GM18511 (cell line): Measurements from ENCODE around the gene THRSP.
"Not testable (repeated sequence)": the region's sequence is repeated elsewhere in the genome, so short reads cannot be mapped to it uniquely, and the experiment has no call there.

Experiments used
- ATAC-seq: cut with Tn5 transposase; IDR thresholded peaks from one replicate; pipeline ENCODE4 v1.9.1; 2021; ENCODE audit warnings: mild to moderate bottlenecking, moderate library complexity; ENCODE audit not compliant: unreplicated experiment

Gene THRSP, protein sequence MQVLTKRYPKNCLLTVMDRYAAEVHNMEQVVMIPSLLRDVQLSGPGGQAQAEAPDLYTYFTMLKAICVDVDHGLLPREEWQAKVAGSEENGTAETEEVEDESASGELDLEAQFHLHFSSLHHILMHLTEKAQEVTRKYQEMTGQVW

DNA sequence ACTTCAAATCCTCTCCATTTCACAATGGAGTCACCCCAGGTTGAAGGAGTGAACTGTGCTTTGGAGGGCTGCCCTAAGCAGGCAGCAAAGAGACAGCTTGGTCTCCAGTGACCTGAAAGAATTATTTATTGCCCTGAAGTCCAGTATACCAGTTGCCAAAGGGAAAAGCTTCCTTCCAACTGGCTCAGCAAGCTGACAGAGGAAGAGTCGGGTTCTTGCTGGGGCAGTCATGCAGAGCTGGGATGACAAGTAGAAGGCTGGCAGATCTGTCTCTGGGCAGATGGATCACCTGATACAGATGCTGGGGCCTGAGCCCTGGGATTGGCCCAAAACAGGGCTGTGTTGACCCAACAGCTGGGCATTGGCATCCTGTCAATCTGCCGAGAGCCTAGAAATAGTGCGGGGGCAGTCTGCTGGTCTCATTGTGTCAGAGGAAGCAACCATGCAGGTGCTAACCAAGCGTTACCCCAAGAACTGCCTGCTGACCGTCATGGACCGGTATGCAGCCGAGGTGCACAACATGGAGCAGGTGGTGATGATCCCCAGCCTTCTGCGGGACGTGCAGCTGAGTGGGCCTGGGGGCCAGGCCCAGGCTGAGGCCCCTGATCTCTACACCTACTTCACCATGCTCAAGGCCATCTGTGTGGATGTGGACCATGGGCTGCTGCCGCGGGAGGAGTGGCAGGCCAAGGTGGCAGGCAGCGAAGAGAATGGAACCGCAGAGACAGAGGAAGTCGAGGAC, at the start of gene THRSP:
Gene THRSP, plus strand, starts transcription at position 422 of the 742 bp plus-strand sequence. Its CDS starts 21 bp downstream, at position 443.
- no peak for ATAC-seq

GRCh38 chr11:78014937-78015520, 48.6 kb upstream of the THRSP start:
- not testable (repeated sequence) for ATAC-seq

DNA sequence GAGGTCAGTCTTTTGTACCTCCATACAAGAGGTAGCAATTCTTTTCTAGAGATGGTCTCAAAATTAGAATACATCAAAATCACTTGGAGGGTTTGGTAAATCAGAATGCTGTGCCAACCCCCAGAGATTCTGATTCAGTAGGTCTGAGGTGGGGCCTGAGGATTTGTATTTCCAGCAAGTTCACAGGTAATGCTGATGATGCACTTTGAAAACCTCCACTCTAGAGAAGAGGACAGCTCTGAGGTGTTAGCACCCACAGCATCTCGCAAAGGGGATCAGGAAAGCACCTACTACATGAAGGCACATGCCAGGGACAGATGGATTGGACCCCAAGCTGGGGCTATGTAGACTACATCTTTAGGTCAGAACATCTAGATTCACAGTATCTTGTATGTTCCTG, 47.8 kb upstream of the THRSP start:
- ATAC-seq, result no peak

DNA sequence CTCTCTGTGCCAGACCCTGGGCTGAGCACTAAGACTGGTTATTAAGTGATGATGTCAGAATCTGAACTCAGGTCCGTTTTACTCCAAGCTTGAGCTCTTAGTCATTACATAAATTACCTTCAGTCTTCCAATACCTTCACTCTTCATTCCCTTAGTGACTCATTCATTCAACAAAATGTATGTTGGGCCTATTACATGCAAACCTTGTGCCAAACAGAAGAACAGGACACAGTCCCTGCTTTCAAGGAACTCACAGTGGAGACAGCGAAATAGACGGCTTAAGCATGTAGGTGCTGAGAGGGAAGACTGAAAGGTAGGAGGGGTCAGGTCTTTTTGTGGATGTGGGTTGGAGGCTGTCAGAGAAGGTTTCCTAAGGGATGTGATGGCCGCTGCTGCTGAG, 43.9 kb upstream of the THRSP start:
- ATAC-seq, result no peak

- no peak for ATAC-seq
Measured at GRCh38 chr11:78020246-78020645, 43.4 kb upstream of the THRSP start.

- no peak for ATAC-seq
Measured at GRCh38 chr11:78021611-78022010, 42.0 kb upstream of the THRSP start.

DNA sequence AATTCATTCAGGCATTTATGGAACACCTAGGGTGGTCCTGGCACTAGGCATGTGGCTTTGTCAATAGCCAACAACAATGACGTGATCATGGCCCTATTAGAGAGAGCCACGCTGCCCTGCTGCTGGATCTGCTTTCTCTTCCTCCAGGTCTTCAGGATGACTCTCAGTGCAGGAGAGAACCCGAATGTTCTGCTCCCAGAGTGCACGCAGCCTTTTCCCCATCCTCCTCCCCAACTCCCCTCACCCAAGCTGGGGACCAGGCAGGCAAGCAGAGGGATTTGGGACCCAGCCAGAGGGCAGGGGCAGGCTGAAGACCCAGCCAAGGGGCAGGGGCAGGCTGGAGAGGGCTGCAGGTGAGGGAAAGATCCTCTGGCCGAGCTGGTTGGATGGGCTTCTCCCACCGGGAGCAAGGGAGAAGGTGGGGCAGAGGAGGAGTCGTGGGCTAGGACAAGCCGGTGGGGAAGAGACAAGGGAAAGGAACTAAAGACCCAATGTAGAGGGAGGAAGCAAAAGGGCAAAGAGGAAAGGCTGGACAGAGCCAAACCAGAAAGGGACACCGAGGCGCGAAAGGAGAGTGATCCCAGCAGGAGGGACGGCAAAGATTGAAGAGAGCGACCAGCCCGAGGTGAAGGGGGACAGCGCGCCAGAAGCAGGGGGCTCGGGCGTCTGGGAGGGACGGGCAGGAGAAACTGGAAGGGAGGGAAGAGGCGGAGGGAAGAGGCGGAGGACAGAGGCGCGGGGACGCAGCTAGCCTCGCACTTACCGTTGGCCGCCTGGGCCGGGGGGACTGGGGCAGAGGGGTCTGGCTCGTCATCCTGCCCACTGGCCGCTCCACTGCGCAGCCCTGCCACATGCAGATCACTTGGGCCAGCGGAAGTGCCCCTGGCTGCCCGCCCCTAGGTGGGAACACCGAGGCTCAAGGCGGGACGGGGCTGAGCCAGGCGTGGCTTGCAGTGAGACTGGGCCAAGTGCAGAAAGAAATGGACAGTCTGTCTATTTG, 41.0 kb upstream of the THRSP start, which contains the start of gene KCTD14:
Gene KCTD14, minus strand, starts transcription at position 880 of the 1,000 bp plus-strand sequence. Its CDS starts 27 bp downstream, at position 853.
- ATAC-seq, result no peak

DNA sequence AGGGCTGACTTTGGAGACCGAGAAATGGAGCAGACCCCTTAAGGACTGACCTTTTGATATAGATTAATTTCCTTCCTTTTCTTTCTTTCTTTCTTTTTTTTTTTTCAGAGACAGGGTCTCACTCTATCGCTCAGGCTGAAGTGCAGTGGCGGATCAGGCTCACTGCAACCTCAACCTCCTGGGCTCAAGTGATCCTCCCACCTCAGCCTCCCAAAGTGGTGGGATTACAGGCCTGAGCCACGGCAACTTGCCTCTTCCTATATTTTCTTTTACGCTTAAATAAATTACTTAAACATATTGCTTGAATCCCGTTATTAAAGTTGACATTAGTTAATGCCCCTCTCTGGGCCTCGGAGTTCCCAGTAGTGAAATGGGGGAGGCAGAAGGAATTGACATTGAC, 40.2 kb upstream of the THRSP start:
- ATAC-seq, result no peak

DNA sequence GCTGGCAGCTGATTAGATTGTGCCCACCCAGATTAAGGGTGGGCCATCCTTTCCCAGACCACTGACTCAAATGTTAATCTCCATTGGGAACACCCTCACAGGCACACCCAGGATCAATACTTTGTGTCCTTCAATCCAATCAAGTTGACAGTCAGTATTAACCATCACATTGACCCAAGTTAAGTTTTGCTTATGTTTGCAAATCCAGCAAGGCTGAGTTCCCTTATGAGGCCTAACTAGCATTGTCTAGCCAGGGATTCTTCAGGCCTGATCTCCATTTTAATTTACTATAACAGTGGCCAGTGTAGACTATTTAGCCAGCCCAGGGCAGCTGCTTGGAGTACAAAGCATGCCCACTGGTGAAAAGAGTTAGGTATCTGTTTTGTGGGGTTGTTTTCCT, 38.3 kb upstream of the THRSP start:
- no peak for ATAC-seq

- ATAC-seq, result no peak
Measured at GRCh38 chr11:78027759-78028158, 35.9 kb upstream of the THRSP start.

DNA sequence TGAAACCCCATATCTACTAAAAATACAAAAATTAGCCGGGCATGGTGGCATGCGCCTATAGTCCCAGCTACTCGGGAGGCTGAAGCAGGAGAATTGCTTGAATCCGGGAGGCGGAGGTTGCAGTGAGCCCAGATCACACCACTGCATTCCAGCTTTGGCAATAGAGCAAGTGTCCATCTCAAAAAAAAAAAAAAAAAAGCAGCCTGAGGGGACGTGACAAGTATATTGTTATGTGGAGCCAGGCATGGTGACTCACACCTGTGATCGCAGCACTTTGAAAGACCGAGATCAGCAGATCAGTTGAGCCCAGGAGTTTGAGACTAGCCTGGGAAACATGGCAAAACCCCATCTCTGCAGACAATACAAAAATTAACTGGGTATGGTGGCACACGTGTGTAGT, 35.2 kb upstream of the THRSP start:
- ATAC-seq, result not testable (repeated sequence)

DNA sequence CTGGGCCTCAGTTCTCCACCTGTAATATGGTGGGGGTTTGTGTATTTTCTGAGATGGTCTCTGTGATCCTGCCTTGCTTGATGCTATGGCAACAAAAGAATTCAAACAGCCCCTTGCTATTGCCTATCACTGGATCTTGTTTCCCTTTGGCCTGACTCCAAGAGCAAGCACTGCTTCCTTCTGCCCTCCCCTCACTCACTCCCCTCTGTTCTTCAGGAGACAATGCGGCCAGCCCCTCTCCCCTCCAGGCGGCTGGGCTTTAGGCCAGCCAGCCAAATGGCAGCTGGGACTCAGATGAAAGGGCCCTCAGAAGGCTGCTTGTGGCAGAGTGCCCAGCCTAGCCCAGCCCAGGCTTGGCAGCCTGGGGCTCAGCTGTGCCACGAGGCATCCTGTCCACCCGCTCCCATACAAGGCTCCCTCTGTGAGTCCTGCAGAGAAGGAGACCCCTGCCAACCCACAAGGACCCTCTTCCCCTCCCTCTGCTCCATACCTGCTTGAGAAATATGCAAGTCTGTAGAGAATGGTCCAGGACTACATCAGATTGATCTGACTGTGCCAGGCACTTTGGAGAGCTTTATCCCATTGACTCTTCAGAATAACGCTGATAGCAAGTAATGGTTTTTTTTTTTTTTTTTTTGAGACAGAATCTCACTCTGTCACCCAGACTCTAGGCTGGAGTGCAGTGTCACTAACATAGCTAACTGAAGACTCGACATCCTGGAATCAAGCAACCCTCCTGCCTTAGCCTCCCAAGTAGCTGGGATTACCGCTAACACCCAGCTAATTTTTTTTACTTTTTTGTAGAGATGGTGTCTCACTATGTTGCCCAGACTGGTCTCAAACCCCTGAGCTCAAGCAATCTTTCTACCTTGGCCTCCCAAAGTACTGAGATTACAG, 33.0 kb upstream of the THRSP start:
- no peak for ATAC-seq

DNA sequence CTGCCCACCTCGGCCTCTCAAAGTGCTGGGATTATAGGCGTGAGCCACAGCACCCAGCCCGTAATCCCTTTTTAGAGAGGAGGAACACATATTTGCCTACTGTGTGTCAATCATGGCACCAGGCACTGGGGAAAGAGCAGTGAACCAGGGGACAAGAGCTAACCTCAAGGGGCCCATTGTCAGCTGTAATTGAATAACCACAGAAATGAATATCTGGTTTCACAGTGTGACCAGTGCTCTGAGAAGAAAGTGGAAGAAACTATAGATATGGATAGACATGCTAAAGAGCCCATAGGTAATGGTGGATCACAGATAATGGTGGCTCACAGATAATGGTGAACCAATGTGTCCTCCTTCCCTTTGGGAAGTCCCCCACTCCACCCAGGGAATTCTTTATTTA, 32.0 kb upstream of the THRSP start:
- peak; percentile 71 for ATAC-seq

GRCh38 chr11:78032090-78032489, 31.6 kb upstream of the THRSP start:
- no peak for ATAC-seq

- ATAC-seq, result no peak
Measured at GRCh38 chr11:78033040-78033439, 30.6 kb upstream of the THRSP start.

DNA sequence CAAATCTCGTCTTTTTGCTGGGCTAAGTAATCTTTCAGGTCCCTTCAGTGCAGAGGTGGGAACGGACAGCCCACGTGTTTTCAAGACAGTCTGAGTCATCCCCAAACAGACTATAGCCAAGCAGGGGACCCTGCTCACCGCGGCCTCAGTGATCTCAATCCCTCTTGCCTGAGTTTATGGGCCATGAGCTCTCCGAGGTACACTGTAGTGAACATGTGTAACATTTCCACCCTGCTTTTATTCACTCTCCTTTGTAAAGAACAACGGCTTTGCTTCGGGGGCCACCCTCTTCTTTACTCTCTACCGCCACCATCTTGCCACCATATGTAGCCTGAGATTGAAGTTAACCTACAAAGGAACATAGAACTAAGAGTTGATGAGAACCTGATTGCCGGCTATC, 29.0 kb upstream of the THRSP start:
- ATAC-seq, result no peak

DNA sequence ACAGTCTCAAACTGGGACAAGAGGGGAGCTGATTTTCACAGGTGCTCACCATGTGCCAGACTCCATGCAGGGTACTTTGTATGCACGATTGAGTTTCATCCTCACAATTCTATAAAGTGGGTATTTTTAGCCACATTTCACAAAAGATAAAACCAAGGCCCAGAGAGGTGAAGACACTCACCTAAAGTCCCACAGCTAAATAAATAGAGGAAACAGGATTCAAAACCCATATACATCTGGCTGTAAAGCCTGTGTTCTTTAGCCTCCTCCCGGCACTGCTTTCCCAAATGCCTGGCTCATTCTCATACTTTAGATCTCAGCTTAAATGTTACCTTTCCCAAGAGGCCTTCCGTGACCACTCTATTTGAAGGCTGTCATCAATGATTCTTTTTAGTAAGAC, 27.3 kb upstream of the THRSP start:
- ATAC-seq, result no peak

DNA sequence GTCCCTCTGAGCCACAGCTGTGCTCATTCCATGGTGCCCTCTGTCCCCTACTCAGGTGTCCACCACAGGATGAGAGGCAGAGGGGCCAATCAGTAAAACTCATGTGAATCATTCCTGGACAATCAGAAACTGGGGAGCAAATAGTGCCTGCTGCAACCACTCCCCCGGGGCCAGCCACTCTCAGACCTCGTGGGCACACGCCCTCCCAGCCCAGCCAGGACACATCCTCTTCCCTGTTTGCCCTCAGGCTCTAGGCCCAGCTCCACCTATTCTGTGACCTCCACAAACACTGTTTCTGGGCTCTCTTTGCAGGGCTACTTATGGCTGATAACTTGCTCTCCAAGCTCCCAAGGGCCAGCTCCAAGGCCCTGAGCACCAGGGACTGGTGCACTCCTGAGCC, 26.6 kb upstream of the THRSP start:
- ATAC-seq, result no peak

DNA sequence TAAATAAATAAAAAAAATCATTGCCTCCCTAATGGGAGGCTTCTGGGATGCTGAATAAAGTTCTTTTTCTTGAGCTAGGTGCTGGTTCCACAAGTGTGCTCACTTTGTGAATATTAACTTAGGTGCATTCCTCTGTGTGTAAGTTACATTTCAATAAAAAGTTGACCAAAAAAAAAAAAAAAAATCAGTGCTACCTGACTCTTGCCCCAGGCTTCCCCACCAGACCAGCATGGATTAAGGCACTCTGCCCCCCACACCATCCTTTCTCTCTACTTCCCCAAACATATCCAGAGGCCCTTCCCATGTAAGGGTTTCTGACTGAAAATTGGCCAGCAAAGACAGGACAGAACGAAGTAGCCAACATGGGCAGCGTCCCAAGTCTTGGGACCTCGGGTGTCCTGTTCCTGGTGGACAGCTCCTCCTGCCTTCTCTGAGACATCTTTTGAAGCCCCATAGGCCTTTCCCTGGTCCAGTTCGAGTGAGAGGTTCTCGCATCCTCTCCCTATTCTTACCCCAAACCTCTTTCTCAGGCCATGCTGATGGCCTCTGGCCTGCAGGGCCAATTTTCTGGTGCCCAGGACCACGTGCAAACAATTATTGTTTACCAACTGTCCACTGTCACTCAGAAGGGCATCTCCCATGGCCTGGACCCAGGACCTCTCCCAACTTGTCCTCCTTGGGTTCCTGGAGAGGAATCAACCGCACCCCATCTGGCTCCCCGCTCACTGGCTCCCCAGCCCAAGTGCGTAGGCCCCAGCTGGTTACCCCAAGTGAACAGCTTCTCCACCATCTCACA, 25.6 kb upstream of the THRSP start:
- no peak for ATAC-seq
